RWPE1 (cell line): ENCODE data around the gene FUT6.

Experiments used
- CTCF ChIA-PET: fragments of 350-600 bp; sonication (Branson Sonifier 250); formaldehyde crosslinking; extraction: SDS; loops from one replicate; lab custom pipeline; 2021; lab: Yijun Ruan, JAX
- POLR2A ChIA-PET: fragments of 400-600 bp; formaldehyde crosslinking; extraction: SDS; loops from one replicate; lab custom pipeline; 2020; ENCODE audit warnings: antibody characterized with exemption; ENCODE audit not compliant: low non-redundant PET; lab: Yijun Ruan, JAX
- DNase-seq: peaks from one replicate; pipeline ENCODE4 v3.0.0; 2012; ENCODE audit warnings: low spot score
- H3K27ac ChIP-seq: fragments of 450-650 bp; 2 replicates; pipeline ENCODE4 v1.5.1; 2017
- TF ChIP-seq, protein P1 (sequence below): fragments of 450-650 bp; conservative IDR thresholded peaks from 2 replicates; pipeline ENCODE4 v1.5.1; 2017; ENCODE audit warnings: low read depth, mild to moderate bottlenecking

The FUT6 gene

DNA sequence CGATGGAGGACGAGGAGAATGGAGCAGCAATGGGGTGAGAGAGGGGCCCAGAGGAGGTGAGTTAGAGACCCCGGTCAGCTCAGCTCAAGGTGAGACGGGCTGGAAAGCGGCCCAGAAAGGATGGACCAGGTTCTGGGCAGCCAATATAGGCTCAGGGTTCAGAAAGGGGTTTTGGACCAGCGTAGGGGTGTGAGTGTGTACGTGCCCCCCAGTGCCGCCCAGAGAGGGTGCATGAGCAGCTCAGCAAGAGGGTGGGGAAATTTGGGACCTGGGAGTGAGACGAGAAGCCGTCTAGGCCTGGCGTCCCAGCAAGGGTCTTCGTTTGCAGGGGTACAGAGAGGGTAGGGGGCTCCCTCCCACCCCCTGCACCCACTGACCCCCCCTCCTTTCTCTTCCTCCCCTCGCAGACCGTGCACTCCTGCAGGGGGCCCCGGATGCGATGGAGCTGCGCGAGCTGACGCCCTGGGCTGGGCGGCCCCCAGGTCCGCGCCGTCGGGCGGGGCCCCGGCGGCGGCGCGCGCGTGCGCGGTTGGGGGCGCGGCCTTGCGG is 12.1 kb downstream of the FUT6 start:
- H3K27ac ChIP-seq: peak overlapping the region; percentile 89
- TF ChIP-seq, protein P1, sequence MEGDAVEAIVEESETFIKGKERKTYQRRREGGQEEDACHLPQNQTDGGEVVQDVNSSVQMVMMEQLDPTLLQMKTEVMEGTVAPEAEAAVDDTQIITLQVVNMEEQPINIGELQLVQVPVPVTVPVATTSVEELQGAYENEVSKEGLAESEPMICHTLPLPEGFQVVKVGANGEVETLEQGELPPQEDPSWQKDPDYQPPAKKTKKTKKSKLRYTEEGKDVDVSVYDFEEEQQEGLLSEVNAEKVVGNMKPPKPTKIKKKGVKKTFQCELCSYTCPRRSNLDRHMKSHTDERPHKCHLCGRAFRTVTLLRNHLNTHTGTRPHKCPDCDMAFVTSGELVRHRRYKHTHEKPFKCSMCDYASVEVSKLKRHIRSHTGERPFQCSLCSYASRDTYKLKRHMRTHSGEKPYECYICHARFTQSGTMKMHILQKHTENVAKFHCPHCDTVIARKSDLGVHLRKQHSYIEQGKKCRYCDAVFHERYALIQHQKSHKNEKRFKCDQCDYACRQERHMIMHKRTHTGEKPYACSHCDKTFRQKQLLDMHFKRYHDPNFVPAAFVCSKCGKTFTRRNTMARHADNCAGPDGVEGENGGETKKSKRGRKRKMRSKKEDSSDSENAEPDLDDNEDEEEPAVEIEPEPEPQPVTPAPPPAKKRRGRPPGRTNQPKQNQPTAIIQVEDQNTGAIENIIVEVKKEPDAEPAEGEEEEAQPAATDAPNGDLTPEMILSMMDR: no peak
- DNase-seq: no peak
- POLR2A ChIA-PET: interaction anchor here (0.6 to 1.9 kb wide), 5 partner anchors 14 to 82 kb away, joined by 3 to 14 read pairs (median 4); partner anchors contain the start of gene NDUFA11
- CTCF ChIA-PET: interaction anchor here (0.5 to 1.5 kb wide), 6 partner anchors 18 to 1514 kb away, joined by 3 to 11 read pairs (median 4); no protein-coding TSS in a partner anchor

DNA sequence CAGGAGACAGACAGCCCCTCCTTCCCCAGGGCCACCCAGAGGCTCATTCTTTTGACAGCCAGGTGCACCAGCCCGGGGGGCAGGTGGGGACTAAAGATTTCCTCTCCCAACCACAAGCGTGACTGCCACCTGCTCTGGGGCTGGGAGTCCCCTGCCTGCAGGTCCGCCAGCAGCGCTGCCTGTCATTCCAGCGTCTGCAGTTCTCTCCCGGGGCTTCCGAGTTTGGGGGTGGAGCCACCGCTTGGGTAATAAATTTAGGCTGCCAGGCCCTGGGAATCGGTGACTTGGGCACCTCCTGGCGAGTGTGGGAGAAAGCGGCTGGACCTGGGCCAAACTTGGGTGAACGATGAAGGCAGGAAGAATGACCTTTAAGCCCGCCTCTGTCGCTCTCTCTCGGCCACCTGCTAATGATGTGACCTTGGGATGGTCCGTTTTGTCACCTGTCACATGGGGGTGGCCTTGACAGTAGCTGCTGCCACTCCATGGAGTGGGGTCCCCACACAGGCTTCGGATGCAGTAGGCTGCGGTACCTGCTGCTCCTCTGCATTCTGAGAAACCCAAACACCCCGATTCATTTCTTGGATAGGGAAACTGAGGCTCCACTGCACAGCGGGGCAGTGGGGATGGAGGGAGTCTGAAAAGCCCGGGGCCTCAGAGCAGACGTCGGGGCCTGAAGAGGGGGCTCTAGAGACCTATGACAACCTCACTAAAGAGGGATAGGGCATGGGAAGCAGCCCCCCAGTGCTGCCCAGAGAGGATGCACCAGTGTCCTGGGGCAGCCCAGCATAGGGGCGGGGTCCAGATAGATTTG is 12.8 kb downstream of the FUT6 start:
- peak overlapping the region; percentile 89 for H3K27ac ChIP-seq
- peak; percentile 67 for DNase-seq
- TF ChIP-seq, protein P1: peak; percentile 27; the same call in 1 of the 2 replicates
- ChIA-PET CTCF (interaction anchor here (1.1 to 1.6 kb wide), 4 partner anchors 18 to 23 kb away, joined by 3 to 11 read pairs (median 4); no protein-coding TSS in a partner anchor), POLR2A (no interaction called here)

DNA sequence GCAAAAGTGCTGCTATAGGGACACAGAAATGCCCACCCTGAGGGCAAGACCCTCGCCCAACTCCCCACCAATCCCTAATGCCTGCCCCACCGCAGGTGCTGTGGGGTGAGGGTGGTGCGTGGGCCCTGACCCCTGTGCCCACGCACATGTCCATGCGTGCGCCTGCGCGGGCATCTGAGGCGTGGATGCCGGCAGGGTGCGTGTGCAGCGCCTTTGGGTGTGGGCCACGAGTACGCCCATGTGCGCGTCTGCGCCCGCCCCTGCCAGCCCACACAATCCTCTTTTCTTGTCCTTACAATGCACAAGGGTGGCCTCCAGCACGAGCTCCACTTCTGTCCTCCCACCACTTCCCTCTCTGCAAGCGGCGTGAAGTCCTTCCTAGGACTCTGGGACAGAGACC is 14.3 kb downstream of the FUT6 start:
- POLR2A ChIA-PET: interaction anchor here (0.6 kb wide), 2 partner anchors 21 to 49 kb away, joined by 4 to 7 read pairs; no protein-coding TSS in a partner anchor
- DNase-seq: no peak
- TF ChIP-seq, protein P1: no peak
- CTCF ChIA-PET: interaction anchor here (1.6 to 3.2 kb wide), 2 partner anchors 21 kb away, joined by 5 to 20 read pairs; partner anchors contain the start of gene NRTN
- H3K27ac ChIP-seq: peak overlapping the region; percentile 32

DNA sequence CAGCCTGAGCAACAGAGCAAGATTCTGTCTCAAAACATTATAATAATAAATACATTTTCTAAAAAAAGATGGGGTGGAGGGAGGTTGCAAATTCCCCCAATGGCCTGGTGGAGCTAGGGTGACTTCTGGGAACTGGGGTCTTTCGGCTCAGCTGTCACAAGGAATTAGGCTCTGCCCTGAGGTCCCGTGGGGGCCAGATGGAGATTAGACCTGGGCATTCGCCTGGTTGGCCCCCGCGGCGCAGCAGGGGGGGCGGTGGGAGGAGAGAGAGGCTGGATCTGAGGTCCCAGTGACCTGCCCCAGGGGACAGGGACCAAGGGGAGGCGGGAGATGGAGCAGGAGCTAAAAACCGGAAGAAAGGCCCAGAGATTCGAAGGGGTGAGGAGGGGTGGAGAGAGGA is 14.8 kb downstream of the FUT6 start:
- CTCF ChIA-PET: interaction anchor here (3.2 kb wide), 1 partner anchor 21 kb away, joined by 20 read pairs; the partner anchor contains the start of gene NRTN
- H3K27ac ChIP-seq: no peak overlapping the region; the same call in 1 of the 2 replicates
- POLR2A ChIA-PET: interaction anchor here (0.6 kb wide), 2 partner anchors 20 to 48 kb away, joined by 4 to 7 read pairs; no protein-coding TSS in a partner anchor
- TF ChIP-seq, protein P1: no peak
- no peak for DNase-seq

DNA sequence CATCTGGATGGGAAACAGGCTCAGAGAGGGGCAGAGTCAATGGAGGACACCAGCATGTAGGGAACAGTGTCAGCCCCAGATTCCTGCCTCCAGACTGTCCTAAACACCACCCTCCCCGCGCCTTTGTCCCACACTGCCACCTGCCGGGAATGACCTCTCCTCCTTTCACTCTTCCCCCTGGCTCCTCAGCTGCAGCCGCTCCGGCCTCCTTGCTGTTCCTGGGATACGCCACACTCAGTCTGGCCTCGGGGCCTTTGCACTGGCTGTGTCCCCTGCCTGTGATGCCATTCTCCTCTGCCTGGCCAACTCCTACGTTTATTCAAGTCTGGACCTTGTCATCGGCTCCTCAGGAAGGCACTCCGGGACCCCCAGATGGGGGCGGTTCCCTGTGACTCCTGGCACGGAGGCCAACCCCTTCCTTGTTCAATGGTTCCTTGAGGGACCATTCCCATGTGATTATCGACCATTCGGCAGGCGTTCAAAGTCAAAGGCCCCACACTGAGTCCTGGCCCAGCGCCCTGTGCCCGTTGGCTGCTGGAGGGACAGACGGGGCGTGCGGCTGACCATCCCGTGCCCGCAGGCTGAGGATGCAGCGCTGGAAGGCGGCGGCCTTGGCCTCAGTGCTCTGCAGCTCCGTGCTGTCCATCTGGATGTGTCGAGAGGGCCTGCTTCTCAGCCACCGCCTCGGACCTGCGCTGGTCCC is 15.8 kb downstream of the FUT6 start:
- H3K27ac ChIP-seq: peak overlapping the region; percentile 24; the same call in 1 of the 2 replicates
- TF ChIP-seq, protein P1: no peak
- no peak for DNase-seq
- POLR2A ChIA-PET: no interaction called here
- CTCF ChIA-PET: interaction anchor here (0.7 to 3.2 kb wide), 7 partner anchors 15 to 268 kb away, joined by 3 to 20 read pairs (median 3); partner anchors contain the start of gene NRTN
